GM12801 (cell line): ENCODE measurements around the gene ZNF14.

Source experiments
- TF ChIP-seq, protein P1 (sequence below): IDR thresholded peaks from one replicate; pipeline ENCODE4 v1.5.1; 2011; ENCODE audit warnings: control low read depth; ENCODE audit not compliant: insufficient read length; ENCODE audit errors: extremely low read depth

The ZNF14 gene

DNA sequence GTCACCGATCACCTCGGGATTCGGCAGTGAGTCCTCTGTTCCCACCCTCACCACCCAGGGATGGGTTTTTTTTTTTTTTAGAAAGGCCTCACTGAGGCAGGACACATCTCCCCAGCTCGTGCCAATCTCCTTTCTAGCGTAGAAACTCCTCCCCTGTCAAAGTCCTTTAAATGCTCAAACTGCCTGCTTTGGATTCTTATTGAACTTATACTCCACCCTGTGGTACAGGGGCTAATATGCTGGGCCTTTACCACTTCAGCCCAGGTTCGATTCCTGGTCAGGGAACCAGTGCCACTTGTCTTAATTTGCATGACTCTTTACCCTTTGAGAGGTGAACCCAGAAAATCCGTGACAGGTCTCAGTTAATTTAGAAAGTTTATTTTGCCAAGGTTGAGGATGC, 8.3 kb upstream of the ZNF14 start:
- TF ChIP-seq, protein P1, sequence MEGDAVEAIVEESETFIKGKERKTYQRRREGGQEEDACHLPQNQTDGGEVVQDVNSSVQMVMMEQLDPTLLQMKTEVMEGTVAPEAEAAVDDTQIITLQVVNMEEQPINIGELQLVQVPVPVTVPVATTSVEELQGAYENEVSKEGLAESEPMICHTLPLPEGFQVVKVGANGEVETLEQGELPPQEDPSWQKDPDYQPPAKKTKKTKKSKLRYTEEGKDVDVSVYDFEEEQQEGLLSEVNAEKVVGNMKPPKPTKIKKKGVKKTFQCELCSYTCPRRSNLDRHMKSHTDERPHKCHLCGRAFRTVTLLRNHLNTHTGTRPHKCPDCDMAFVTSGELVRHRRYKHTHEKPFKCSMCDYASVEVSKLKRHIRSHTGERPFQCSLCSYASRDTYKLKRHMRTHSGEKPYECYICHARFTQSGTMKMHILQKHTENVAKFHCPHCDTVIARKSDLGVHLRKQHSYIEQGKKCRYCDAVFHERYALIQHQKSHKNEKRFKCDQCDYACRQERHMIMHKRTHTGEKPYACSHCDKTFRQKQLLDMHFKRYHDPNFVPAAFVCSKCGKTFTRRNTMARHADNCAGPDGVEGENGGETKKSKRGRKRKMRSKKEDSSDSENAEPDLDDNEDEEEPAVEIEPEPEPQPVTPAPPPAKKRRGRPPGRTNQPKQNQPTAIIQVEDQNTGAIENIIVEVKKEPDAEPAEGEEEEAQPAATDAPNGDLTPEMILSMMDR: no peak

DNA sequence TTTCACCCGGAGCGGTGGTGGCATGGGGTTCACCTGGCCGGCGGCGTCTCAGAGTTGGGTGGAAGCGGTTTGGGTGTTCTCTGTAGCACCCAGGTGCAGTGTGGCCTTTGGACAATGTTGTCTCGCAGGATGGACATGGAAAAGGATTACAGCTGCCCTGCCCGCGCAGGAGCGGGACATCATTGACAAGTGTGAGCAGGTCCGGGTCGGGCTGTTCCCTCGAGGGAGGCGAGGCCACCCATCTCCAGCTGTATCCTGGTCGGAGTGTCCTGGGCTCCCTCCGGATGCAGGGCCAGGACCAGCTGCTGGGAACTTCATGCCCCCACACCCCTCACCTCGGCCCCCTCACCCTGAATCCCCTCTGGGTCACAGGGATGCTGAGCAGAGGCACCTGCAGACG, 7.8 kb upstream of the ZNF14 start:
- TF ChIP-seq, protein P1: no peak

DNA sequence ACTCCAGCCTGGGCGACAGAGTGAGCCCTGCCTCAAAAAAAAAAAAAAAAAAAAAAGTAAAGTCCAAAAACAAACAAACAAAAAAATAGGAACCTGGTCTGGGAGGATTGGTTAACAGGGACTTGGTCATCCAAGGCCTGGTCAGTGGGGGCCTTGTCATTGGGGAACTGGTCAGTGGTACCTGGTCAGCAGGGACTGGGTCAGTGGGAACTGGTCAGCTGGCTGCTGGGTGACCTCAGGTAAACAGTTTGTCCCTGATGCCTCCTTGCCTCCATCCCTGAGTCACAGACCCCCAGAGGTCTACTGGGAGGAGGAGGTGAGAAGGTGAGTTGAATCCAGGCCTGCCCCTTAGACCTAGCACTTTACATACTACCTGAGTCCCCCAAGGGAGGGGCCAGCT, 5.7 kb upstream of the ZNF14 start:
- TF ChIP-seq, protein P1: no peak

DNA sequence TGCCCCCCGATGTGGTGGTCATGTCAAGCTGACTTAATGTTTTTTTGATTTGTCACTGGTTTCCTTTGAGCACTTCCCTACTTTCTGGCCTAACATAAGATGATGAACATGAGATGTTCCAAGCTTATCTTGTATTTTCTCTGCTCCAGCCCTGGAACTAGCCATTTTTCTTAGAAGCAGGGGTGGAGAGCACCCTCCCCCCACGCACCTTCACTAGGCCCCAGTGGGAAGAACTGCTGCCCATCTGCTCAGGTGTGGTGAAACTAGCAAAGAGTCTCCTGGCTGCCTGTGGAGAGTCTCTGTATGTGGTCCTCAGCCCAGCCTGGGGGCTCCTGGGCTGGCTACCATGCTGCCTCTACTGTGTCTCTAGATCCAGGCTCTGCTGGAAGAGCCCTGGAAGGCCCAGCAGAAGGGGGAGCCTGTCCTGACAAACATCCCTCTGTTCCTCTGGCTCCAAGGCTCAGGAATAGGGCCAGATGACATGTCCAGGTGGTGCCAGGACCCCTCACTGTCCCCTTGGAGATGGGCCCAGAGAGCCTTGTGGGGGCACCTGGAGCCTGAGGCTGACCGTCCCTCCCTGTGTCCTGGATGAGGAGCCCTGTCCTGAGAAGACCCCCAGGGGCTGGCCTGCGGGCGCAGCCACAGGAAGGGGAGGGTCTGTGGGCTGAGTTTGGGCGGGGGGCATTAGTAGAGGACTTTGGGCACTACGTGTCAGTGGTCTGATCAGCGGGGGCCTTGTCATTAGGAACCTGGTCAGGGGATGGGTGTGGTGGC, 4.8 kb upstream of the ZNF14 start:
- TF ChIP-seq, protein P1: no peak

DNA sequence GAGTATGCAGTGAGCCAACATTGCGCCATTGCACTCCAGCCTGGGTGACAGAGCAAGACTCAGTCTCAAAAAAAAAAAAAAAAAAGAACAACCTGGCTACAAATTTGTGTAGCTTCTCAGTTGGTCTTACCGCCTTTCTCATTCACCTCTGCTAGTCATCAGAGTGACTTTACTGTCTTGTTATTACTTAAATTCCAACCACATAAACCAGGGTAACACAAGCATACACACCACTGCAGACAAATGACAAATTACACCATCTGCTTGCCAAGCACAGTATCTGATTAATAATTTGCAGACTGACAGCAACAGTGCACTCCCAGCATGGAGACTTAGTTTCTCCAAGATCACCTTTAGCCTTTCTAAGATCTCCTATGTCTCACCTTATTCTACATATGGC, 11.0 kb downstream of the ZNF14 start:
- TF ChIP-seq, protein P1: no peak

DNA sequence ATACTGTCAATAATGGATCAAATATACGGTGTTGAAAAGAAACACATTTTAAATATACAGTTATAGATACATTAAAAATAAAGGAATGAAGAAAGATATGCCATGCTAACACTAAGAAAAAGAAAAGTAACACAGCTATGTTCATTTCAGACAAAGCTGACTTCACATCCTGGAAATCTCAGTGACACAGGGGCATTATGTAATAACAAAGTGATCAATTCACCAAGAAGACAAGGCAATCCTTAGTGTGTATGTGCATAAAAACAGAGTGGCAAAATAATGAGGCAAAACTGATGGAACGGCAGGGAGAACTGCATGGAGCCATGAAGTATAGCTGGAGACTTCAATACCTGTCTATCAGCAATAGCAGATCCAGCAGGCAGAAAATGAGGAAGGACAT, 13.1 kb downstream of the ZNF14 start:
- TF ChIP-seq, protein P1: no peak

DNA sequence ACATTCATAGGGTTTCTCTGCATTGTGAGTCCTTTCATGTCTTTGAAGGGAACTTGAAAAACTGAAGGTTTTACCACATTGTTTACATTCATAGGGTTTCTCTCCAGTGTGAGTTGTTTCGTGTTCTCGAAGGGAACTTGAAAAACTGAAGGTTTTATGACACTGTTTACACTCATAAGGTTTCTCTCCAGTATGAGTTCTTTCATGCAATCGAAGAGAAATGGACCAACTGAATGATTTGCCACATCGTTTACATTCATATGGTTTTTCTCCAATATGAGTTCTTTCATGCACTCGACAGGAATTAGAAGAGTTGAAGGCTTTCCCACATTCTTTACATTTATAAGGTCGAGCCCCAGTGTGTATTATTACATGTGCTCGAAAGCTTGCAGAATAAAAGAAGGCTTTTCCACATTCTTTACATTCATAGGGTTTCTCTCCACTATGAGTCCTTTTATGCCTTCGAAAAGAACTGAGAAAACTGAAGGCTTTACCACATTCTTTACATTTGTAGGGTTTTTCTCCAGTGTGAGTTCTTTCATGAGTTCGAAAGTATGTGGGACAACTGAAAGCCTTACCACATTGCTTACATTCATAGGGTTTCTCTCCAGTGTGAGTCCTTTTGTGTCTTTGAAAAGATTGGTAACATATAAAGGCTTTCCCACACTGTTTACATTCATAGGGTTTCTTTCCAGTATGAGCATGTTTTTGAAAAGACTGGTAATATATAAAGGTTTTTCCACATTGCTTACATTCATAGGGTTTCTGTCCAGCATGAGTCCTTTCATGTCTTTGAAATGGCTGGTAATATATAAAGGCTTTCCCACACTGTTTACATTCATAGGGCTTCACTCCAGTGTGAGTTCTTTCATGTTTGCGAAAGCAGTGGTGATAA, 20.7 kb downstream of the ZNF14 start:
- TF ChIP-seq, protein P1: no peak
